Stimulated activated naive CD8-positive, alpha-beta T cell treated with anti-CD3 and anti-CD28 coated beads, Interleukin-15, amount 100 ng/mL, for 72 hours (primary cell): ENCODE results near the gene WDR27.

ENCODE experiments used
- ATAC-seq: fragments of 150-1000 bp; cut with Tn5 transposase; 2 replicates; pipeline ENCODE4 v1.10.0; 2021; ENCODE audit warnings: mild to moderate bottlenecking, moderate library complexity
- DNase-seq, 2 donors: peaks; one replicate each; pipeline ENCODE4 v3.0.0; 2021 to 2022
- H3K27ac Mint-ChIP-seq, 2 donors: one replicate each; pipeline ENCODE4 v1.8.0; 2022; ENCODE audit warnings: mild to moderate bottlenecking in 2 of 2, mixed read lengths in 2 of 2, moderate library complexity in 2 of 2
- H3K27me3 Mint-ChIP-seq: one replicate; pipeline ENCODE4 v1.8.0; 2022; ENCODE audit warnings: mixed read lengths
- H3K4me1 Mint-ChIP-seq: one replicate; pipeline ENCODE4 v1.8.0; 2022; ENCODE audit warnings: mild to moderate bottlenecking, mixed read lengths
- H3K4me3 Mint-ChIP-seq, 2 donors: one replicate each; pipeline ENCODE4 v1.8.0; 2022; ENCODE audit warnings: mild to moderate bottlenecking in 2 of 2, mixed read lengths in 2 of 2, moderate library complexity in 1 of 2
- H3K9me3 Mint-ChIP-seq, 2 donors: one replicate each; pipeline ENCODE4 v1.8.0; 2022; ENCODE audit warnings: mixed read lengths in 2 of 2

The WDR27 gene

DNA sequence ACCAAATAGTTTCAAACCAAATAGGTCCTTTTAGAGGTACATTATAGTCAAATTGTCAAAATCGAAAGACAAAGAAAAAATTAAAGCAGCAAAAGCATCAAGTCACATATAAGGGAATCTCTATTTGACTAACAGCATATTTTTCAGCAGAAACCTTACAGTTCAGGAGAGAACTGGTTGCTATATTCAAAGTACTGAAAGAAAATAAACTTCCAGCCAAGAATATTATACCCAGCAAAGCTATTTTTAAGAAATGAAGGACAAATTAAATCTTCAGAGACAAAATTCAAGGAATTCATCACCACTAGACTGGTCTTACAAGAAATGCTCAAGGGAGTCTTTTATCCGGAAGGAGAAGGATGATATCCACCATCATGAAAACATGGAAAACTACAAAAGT lies 16.0 kb downstream of the WDR27 start:
- peaks cover 18 to 36% of the 10 kb centered on the region in 2 donors for H3K9me3 Mint-ChIP-seq
- no peaks in the 10 kb centered on the region for H3K27me3 Mint-ChIP-seq
- no peak for ATAC-seq
- peaks cover 19% of the 10 kb centered on the region for H3K4me1 Mint-ChIP-seq
- no peak overlapping the region for H3K4me3 Mint-ChIP-seq
- H3K27ac Mint-ChIP-seq, result no peak overlapping the region
- DNase-seq, result no peak

- H3K4me1 Mint-ChIP-seq, result peaks cover 13% of the 10 kb centered on the region
- H3K9me3 Mint-ChIP-seq, result peaks cover 14 to 36% of the 10 kb centered on the region in 2 donors
- H3K27me3 Mint-ChIP-seq, result no peaks in the 10 kb centered on the region
- no peak overlapping the region for H3K27ac Mint-ChIP-seq
- no peak for ATAC-seq
- no peak overlapping the region for H3K4me3 Mint-ChIP-seq
- DNase-seq, result no peak
Observed at GRCh38 chr6:169684056-169684455, 17.8 kb downstream of the WDR27 start.

DNA sequence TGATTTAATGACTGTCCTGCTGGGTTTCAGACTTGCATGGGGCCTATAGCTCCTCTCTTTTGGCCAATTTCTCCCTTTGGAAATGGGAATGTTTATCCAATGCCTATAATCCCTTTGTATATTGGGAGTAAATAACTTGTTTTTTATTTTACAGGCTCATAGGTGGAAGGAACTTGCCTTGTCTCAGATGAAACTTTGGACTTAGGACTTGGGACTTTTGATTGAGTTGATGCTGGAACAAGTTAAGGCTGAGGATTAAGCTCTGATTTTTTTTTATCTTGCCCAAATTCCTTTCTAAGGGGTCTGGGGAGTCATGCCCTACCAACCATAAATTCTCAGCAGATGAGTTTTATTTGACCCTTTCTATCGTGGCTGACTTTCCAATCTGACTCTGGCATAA lies 23.5 kb downstream of the WDR27 start:
- ATAC-seq (no peak), DNase-seq (no peak)
- Mint-ChIP-seq H3K4me1 (peaks cover 3% of the 10 kb centered on the region), H3K27ac (no peak overlapping the region), H3K27me3 (no peaks in the 10 kb centered on the region), H3K4me3 (no peak overlapping the region), H3K9me3 (peaks cover 4 to 10% of the 10 kb centered on the region in 2 donors)

DNA sequence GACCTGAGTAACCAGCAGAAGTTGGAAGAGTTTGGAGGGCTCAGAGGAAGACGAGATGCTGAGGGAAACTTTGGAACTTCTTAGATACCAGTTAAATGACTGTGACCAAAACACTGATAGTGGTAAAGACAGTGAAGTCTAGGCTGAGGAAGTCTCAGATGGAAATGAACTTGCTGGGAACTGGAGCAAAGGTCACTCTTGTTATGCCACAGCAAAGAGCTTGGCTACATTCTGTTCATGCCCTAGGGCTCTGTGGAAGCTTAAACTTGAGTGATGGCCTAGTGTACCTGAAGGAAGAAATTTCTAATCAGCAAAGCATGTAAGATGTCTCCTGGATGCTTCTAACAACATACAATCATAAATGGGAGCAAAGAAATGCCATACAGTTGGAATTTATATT lies 24.7 kb downstream of the WDR27 start:
- H3K4me3 Mint-ChIP-seq, result no peak overlapping the region
- H3K27me3 Mint-ChIP-seq, result no peaks in the 10 kb centered on the region
- no peak overlapping the region for H3K27ac Mint-ChIP-seq
- peaks cover 4 to 7% of the 10 kb centered on the region in 2 donors for H3K9me3 Mint-ChIP-seq
- no peaks in the 10 kb centered on the region for H3K4me1 Mint-ChIP-seq
- no peak for ATAC-seq
- DNase-seq, result no peak

DNA sequence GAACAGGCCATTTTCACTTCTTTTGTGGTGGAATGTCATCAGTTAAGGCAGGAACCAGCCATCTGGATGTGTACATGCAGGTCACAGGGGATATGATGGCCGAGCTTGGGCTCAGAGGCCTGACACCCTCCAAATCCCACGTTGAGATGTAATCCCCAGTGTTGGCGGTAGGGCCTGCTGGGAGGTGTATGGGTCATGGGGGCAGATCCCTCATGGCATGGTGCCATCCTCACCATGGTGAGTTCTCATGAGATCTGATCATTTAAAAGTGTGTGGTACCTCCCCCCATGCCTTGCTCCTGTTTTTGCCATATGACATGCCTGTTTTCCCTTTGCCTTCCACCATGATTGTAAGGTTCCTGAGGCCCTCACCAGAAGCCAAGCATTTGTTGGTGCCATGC lies 26.8 kb downstream of the WDR27 start:
- Mint-ChIP-seq H3K4me1 (peaks cover 2% of the 10 kb centered on the region), H3K9me3 (no peaks in the 10 kb centered on the region), H3K27ac (no peak overlapping the region), H3K27me3 (no peaks in the 10 kb centered on the region), H3K4me3 (no peak overlapping the region)
- no peak for ATAC-seq
- DNase-seq, result no peak

DNA sequence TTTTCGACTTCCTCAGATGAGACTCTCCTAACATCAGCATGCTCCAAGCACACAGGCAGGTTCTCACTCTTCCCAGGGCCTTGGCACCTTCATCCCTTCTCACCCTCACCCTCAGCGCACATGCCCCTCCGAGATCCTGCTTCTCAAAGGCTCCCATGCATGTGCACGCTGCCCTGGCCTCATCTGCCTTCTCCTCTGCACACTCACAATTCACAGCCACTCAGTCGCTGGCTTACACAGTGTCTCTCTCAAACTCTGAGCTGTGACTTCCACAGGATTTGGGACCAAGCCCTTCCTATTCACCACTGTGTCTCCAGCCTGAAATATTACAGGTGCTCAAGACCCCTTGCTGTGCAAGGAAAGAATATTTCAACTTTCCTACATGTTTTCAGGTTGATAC lies 30.3 kb downstream of the WDR27 start:
- Mint-ChIP-seq H3K27ac (no peak overlapping the region), H3K4me3 (no peak overlapping the region), H3K4me1 (peaks cover 6% of the 10 kb centered on the region), H3K9me3 (no peaks in the 10 kb centered on the region), H3K27me3 (no peaks in the 10 kb centered on the region)
- DNase-seq (no peak), ATAC-seq (no peak)

GRCh38 chr6:169669889-169670288 lies 31.9 kb downstream of the WDR27 start:
- H3K4me1 Mint-ChIP-seq, result peaks cover 6% of the 10 kb centered on the region
- H3K4me3 Mint-ChIP-seq, result no peak overlapping the region
- peak overlapping the region in 1 of 2 donors; percentile 5 for H3K27ac Mint-ChIP-seq
- no peak for DNase-seq
- no peaks in the 10 kb centered on the region for H3K9me3 Mint-ChIP-seq
- no peaks in the 10 kb centered on the region for H3K27me3 Mint-ChIP-seq
- ATAC-seq, result no peak

GRCh38 chr6:169669147-169669546 lies 32.7 kb downstream of the WDR27 start:
- H3K27ac Mint-ChIP-seq, result no peak overlapping the region
- H3K4me3 Mint-ChIP-seq, result no peak overlapping the region
- DNase-seq (no peak), ATAC-seq (no peak)
- H3K4me1 Mint-ChIP-seq, result peaks cover 6% of the 10 kb centered on the region
- H3K9me3 Mint-ChIP-seq, result no peaks in the 10 kb centered on the region
- H3K27me3 Mint-ChIP-seq, result no peaks in the 10 kb centered on the region

GRCh38 chr6:169668203-169668847 lies 33.5 kb downstream of the WDR27 start:
- no peak overlapping the region for H3K27ac Mint-ChIP-seq
- no peaks in the 10 kb centered on the region for H3K27me3 Mint-ChIP-seq
- H3K4me3 Mint-ChIP-seq, result no peak overlapping the region
- H3K9me3 Mint-ChIP-seq, result no peaks in the 10 kb centered on the region
- H3K4me1 Mint-ChIP-seq, result peaks cover 6% of the 10 kb centered on the region
- ATAC-seq (no peak), DNase-seq (no peak)

GRCh38 chr6:169667716-169668115 lies 34.1 kb downstream of the WDR27 start:
- Mint-ChIP-seq H3K27ac (no peak overlapping the region), H3K4me3 (no peak overlapping the region)
- ATAC-seq, result no peak

DNA sequence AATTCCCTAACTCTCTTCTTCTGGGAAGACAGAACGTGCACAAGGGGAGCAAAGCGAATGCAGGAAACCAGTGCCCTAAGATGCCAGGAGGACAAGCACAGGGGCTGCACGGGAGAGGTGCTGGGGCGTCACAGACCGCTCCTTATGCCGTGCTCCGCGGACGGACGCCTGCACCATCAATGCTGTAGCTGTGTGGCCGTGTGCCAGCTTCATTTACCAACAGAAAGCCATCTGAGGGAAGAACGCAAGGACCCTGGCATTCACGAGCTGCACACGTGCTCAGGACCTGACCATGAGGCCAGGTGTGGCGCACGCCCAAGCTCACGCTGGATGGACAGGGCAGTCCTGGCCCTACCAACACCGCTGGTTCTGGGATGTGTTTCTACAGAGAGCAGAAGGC lies 35.4 kb downstream of the WDR27 start:
- H3K4me3 Mint-ChIP-seq, result no peak overlapping the region
- no peak overlapping the region for H3K27ac Mint-ChIP-seq
- H3K4me1 Mint-ChIP-seq, result peaks cover 6% of the 10 kb centered on the region
- H3K27me3 Mint-ChIP-seq, result no peaks in the 10 kb centered on the region
- DNase-seq (no peak), ATAC-seq (no peak)
- no peaks in the 10 kb centered on the region for H3K9me3 Mint-ChIP-seq

More at GRCh38 chr6:169667716-169668115, 34.1 kb downstream of the WDR27 start:
- peaks cover 6% of the 10 kb centered on the region for H3K4me1 Mint-ChIP-seq
- no peak for DNase-seq
- H3K27me3 Mint-ChIP-seq, result no peaks in the 10 kb centered on the region
- no peaks in the 10 kb centered on the region for H3K9me3 Mint-ChIP-seq

GRCh38 chr6:169665289-169665688 lies 36.5 kb downstream of the WDR27 start:
- H3K27ac Mint-ChIP-seq, result peak overlapping the region in 1 of 2 donors; percentile 72
- ATAC-seq (no peak), DNase-seq (no peak)

DNA sequence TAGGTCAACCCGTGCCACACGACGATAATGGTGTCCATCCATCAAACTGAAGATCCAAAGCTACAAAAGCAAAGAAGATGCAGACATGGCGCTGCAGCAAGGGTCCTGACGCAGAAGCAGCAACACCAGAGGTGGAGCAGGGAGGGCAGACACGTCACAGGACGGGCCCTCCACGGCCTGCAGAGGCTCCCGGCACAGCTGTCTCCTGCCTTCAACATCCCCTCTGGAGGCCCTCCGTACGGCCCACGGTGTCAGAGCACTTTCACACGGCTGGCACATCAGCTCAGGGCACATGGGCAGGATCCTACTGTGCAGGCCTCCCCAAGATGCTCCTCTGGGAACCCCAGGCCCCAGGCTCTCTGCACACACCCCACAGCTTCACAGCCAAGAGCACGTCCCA lies 37.6 kb downstream of the WDR27 start:
- DNase-seq, result no peak
- Mint-ChIP-seq H3K27ac (peak overlapping the region in 1 of 2 donors; percentile 6), H3K4me1 (no peaks in the 10 kb centered on the region), H3K9me3 (no peaks in the 10 kb centered on the region), H3K27me3 (no peaks in the 10 kb centered on the region), H3K4me3 (no peak overlapping the region)
- ATAC-seq, result no peak

More at GRCh38 chr6:169665289-169665688, 36.5 kb downstream of the WDR27 start:
- Mint-ChIP-seq H3K9me3 (no peaks in the 10 kb centered on the region), H3K27me3 (no peaks in the 10 kb centered on the region), H3K4me1 (peaks cover 6% of the 10 kb centered on the region), H3K4me3 (no peak overlapping the region)

GRCh38 chr6:169663468-169663867 lies 38.4 kb downstream of the WDR27 start:
- Mint-ChIP-seq H3K4me1 (no peaks in the 10 kb centered on the region), H3K27me3 (no peaks in the 10 kb centered on the region), H3K27ac (no peak overlapping the region), H3K4me3 (no peak overlapping the region), H3K9me3 (no peaks in the 10 kb centered on the region)
- ATAC-seq (no peak), DNase-seq (no peak)

DNA sequence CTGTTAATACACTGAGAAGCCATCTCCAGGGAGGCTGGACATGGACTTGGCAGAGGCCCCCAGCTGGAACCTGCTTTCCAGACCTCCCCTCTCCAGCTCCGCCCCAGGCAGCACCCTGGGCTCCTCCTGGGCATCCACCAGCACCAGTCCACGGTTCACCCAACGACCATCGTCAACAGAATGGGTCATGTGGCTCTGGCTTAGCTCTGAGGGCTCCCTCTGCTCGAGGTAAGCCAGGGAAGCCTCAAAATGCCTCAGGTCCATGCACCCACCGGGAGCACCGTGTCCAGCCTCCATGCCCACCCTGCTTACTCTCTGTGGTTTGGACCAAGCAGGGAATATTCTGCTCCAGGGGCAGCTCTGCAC lies 40.5 kb downstream of the WDR27 start:
- DNase-seq, result no peak
- Mint-ChIP-seq H3K4me3 (no peak overlapping the region), H3K9me3 (no peaks in the 10 kb centered on the region), H3K4me1 (no peaks in the 10 kb centered on the region), H3K27ac (no peak overlapping the region), H3K27me3 (no peaks in the 10 kb centered on the region)
- no peak for ATAC-seq

DNA sequence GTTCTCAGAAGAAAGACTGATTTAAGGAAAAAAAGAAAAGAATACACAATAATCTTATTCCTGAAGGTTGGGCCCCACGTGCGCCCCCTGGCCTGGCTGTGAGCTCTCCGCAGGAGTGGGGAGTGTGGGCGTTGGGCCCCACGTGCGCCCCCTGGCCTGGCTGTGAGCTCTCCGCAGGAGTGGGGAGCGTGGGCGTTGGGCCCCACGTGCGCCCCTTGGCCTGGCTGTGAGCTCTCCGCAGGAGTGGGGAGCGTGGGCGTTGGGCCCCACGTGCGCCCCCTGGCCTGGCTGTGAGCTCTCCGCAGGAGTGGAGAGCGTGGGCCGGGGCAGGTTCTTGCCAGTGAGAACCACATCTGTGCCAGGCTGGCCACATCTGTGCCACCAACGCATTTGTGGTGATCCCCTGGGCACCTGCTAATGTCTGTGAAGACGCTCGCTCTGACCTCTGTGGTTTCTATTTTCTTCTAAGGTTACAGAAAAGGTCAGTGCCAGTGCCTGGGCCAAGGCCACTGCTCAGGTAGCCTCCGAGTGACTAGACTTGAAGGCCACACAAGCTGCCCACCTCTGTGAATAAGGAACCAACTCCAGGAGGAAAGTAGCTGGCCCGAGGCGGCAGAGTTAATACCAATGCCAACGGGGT lies 41.0 kb downstream of the WDR27 start:
- Mint-ChIP-seq H3K4me1 (no peaks in the 10 kb centered on the region), H3K27ac (no peak overlapping the region), H3K27me3 (no peaks in the 10 kb centered on the region), H3K9me3 (no peaks in the 10 kb centered on the region), H3K4me3 (no peak overlapping the region)
- DNase-seq, result no peak
- peak; percentile 56 for ATAC-seq
